ENCODE measurements around the gene DUOX1.

DUOX1 gene

GRCh38 chr15:45100884-45101625 lies 28.7 kb upstream of the DUOX1 start:
- no peak for TF ChIP-seq CTCF (IDR thresholded peaks at IDR 0.05)

GRCh38 chr15:45101749-45102148 lies 28.0 kb upstream of the DUOX1 start:
- no peak for TF ChIP-seq CTCF (IDR thresholded peaks at IDR 0.05)

- TF ChIP-seq CTCF (IDR thresholded peaks at IDR 0.05) = no peak
Observed at GRCh38 chr15:45102226-45102625, 27.6 kb upstream of the DUOX1 start.

- no peak for TF ChIP-seq CTCF (IDR thresholded peaks at IDR 0.05)
Observed at GRCh38 chr15:45105586-45105985, 24.2 kb upstream of the DUOX1 start.

GRCh38 chr15:45106002-45106790 lies 23.6 kb upstream of the DUOX1 start:
- TF ChIP-seq CTCF (IDR thresholded peaks at IDR 0.05) = no peak

GRCh38 chr15:45107941-45108630 lies 21.7 kb upstream of the DUOX1 start:
- TF ChIP-seq CTCF (IDR thresholded peaks at IDR 0.05) = no peak

GRCh38 chr15:45110256-45110820 lies 19.5 kb upstream of the DUOX1 start:
- TF ChIP-seq CTCF (IDR thresholded peaks at IDR 0.05) = no peak

Measured in LNCAP (cell line).